K562 (cell line): Measurements from ENCODE around the gene NR1H2. TPM values are rescaled to one million over a fixed set of nuclear protein-coding genes. Genes with fewer than 3 reads are reported as not detected.

Experiments used
- ATAC-seq: fragments of 200-7000 bp; cut with Tn5 transposase; 3 replicates; pipeline ENCODE4 v1.9.1; 2020; ENCODE audit warnings: moderate library complexity
- BruUV-seq: library from RNA; stranded (reverse); fragments of 400-500 nt; replicated peaks from 2 replicates; lab custom pipeline; 2021; lab: Mats Ljungman, UMichigan
- CTCF ChIA-PET: fragments of 300-600 bp; formaldehyde crosslinking; extraction: SDS; loops from one replicate; lab custom pipeline; 2021; ENCODE audit warnings: low intra/inter-chr PET ratio; lab: Yijun Ruan, JAX
- POLR2A ChIA-PET: fragments of 300-600, 350-650 bp; sonication (Branson Sonifier 250); formaldehyde crosslinking; extraction: SDS; loops from one replicate; lab custom pipeline; 2021; ENCODE audit warnings: antibody characterized with exemption, inconsistent platforms; lab: Yijun Ruan, JAX
- DNase-seq, 4 experiments: peaks; one replicate each; pipeline versions ENCODE4 v3.0.0 to v3.0.0-alpha.2; 2011 to 2018; ENCODE audit warnings: low spot score in 3 of 4, mixed read lengths in 3 of 4; ENCODE audit errors: extremely low read depth in 1 of 4
- FAIRE-seq: peaks from 2 replicates; lab custom pipeline; 2011; peaks lifted over from hg19 to GRCh38; lab: Jason Lieb, UNC
- H2AFZ ChIP-seq: 2 replicates; pipeline ENCODE4 v1.6.0; 2011; ENCODE audit warnings: low read depth, low read length, control low read depth, inconsistent platforms
- H3K27ac ChIP-seq: fragments of 200-600 bp; 3 replicates; pipeline ENCODE4 v1.8.0; 2011; ENCODE audit warnings: low read depth, mild to moderate bottlenecking, control low read depth, inconsistent platforms, low read length, moderate library complexity, mixed read lengths; ENCODE audit errors: extremely low read depth
- H3K27me3 ChIP-seq, 2 experiments: fragments of 300-600 bp in 1 of 2; 2 replicates in 1 of 2; 3 replicates in 1 of 2; pipeline versions ENCODE4 v1.6.0 to v1.8.0; 2011; ENCODE audit warnings: inconsistent platforms in 2 of 2, low read length in 2 of 2, mild to moderate bottlenecking in 1 of 2, mixed read lengths in 1 of 2, moderate library complexity in 1 of 2; ENCODE audit not compliant: control insufficient read depth in 2 of 2, insufficient read depth in 2 of 2
- H3K36me3 ChIP-seq: fragments of 300-600 bp; 3 replicates; pipeline ENCODE4 v1.8.0; 2011; ENCODE audit warnings: mild to moderate bottlenecking, low read length, inconsistent platforms; ENCODE audit not compliant: control insufficient read depth, insufficient read depth
- H3K4me1 ChIP-seq, 2 experiments: fragments of 200-600 bp in 1 of 2; replicated peaks in 1 of 2; 2 replicates in 1 of 2; 3 replicates in 1 of 2; pipeline versions ENCODE4 v1.5.1 to v1.8.0; 2011; ENCODE audit warnings: inconsistent platforms in 2 of 2, low read length in 2 of 2, mild to moderate bottlenecking in 1 of 2, mixed read lengths in 1 of 2, moderate library complexity in 1 of 2; ENCODE audit not compliant: control insufficient read depth in 2 of 2, insufficient read depth in 2 of 2
- H3K4me2 ChIP-seq: 2 replicates; pipeline ENCODE4 v1.6.1; 2011; ENCODE audit warnings: low read length, control low read depth, inconsistent platforms, mixed read lengths; ENCODE audit not compliant: insufficient read depth
- H3K4me3 ChIP-seq: fragments of 200-600 bp; sonication (generic), shearing (Covaris generic); 2 replicates; pipeline ENCODE4 v1.5.1; 2016; ENCODE audit warnings: control low read depth, inconsistent platforms
- H3K79me2 ChIP-seq: fragments of 200-600 bp; 3 replicates; pipeline ENCODE4 v1.8.0; 2011; ENCODE audit warnings: low read length, inconsistent platforms; ENCODE audit not compliant: control insufficient read depth, insufficient read depth
- H3K9ac ChIP-seq, 2 experiments: 2 replicates each; pipeline versions ENCODE4 v1.6.0 to v1.6.1; 2011; ENCODE audit warnings: low read depth in 2 of 2, low read length in 2 of 2, control low read depth in 1 of 2, inconsistent platforms in 1 of 2, mild to moderate bottlenecking in 1 of 2, mixed read lengths in 1 of 2; ENCODE audit not compliant: insufficient read depth in 1 of 2
- H3K9me1 ChIP-seq: one replicate; pipeline ENCODE4 v1.6.0; 2011; ENCODE audit warnings: inconsistent platforms, mild to moderate bottlenecking, low read length, moderate library complexity; ENCODE audit not compliant: control insufficient read depth, insufficient read depth
- H3K9me3 ChIP-seq: replicated peaks from 2 replicates; pipeline ENCODE4 v1.5.1; 2011; ENCODE audit warnings: low read depth, low read length, inconsistent platforms; ENCODE audit not compliant: control insufficient read depth, insufficient read depth
- H4K20me1 ChIP-seq: replicated peaks from 2 replicates; pipeline ENCODE4 v1.6.1; 2011; ENCODE audit warnings: low read length, inconsistent platforms, mixed read lengths; ENCODE audit not compliant: control insufficient read depth, insufficient read depth
- EGR1 ChIP-seq: fragments of 450-650 bp; conservative IDR thresholded peaks from 2 replicates; pipeline ENCODE4 v1.6.1; 2017; ENCODE audit warnings: mild to moderate bottlenecking
- SMAD4 ChIP-seq: fragments of 250-450 bp; sonication (Bioruptor Pico); conservative IDR thresholded peaks from 2 replicates; pipeline ENCODE4 v1.8.0; 2021; ENCODE audit warnings: inconsistent platforms, mild to moderate bottlenecking, moderate library complexity
- ZSCAN32 ChIP-seq: fragments of 450-650 bp; formaldehyde crosslinking; IDR thresholded peaks from 2 replicates; pipeline ENCODE4 v1.4.0; 2020; ENCODE audit warnings: mild to moderate bottlenecking, moderate library complexity
- WGBS: fragments of 100-300 bp; shearing (Covaris generic); methylation state at CpG from one replicate; pipeline ENCODE4 v1.1.6; 2016; ENCODE audit warnings: low coverage, mixed read lengths; ENCODE audit not compliant: insufficient coverage; ENCODE audit errors: missing lambda C conversion rate; 5-methylcytosine and 5-hydroxymethylcytosine counted together
- in situ Hi-C: fragments of 300-500 bp; cut with MboI; formaldehyde crosslinking; loops from 4 replicates; pipeline ENCODE4 v1.15.0; 2018; ENCODE audit warnings: inconsistent platforms, mixed read lengths
- intact Hi-C: fragments of 100-400 bp; cut with micrococcal nuclease; formaldehyde crosslinking; loops from 2 replicates; pipeline ENCODE4 v1.14.2; 2022
- polyA plus RNA-seq, 8 experiments: library from polyadenylated mRNA; depleted of rRNA in 4 of 8; stranded (reverse) in 5 of 8; unstranded in 3 of 8; fragments of >200 nt; fragmentation: Nextera tagmentation in 2 of 8; fragmentation: Illumina TruSeq in 1 of 8; extraction: Ambion mirVana in 2 of 8; extraction: Trizol in 1 of 8; gene quantifications; 2 replicates each; pipeline versions ENCODE4 v1.2.1 to v1.2.3, GENCODE V29; 2011 to 2014; ENCODE audit warnings: inconsistent platforms in 1 of 8, missing spikeins in 1 of 8
- total RNA-seq, 7 experiments: library from RNA; depleted of rRNA in 6 of 7; stranded (reverse); fragments of >200 nt in 6 of 7; fragmentation: Illumina TruSeq in 2 of 7; extraction: Trizol in 2 of 7; gene quantifications; 2 replicates each; pipeline versions ENCODE4 v1.2.1 to v1.2.3, GENCODE V29; 2011 to 2021; ENCODE audit warnings: low replicate concordance in 1 of 7
- TF ChIP-seq, protein P1 (sequence below): sonication (generic); formaldehyde crosslinking; IDR thresholded peaks from 2 replicates; pipeline ENCODE4 v1.8.0; 2022; ENCODE audit warnings: mild to moderate bottlenecking, missing genetic modification reagents
- TF ChIP-seq, protein P2 (sequence below), 2 experiments: IDR thresholded peaks; 2 replicates each; pipeline ENCODE4 v1.6.1; 2011; ENCODE audit warnings: borderline replicate concordance in 1 of 2, control low read depth in 1 of 2, low read depth in 1 of 2, low read length in 1 of 2, mild to moderate bottlenecking in 1 of 2, mixed read lengths in 1 of 2, moderate library complexity in 1 of 2; ENCODE audit not compliant: insufficient read depth in 1 of 2, insufficient read length in 1 of 2, poor library complexity in 1 of 2, severe bottlenecking in 1 of 2; ENCODE audit errors: extremely low read depth in 1 of 2
- TF ChIP-seq, protein P3 (sequence below): fragments of 250-450 bp; sonication (Bioruptor Pico); IDR thresholded peaks from 2 replicates; pipeline ENCODE4 v1.9.0; 2021; ENCODE audit warnings: mild to moderate bottlenecking

NR1H2 gene
- total and polyA plus RNA-seq, 9 of the 15 experiments (the other 6 are each of a cell fraction or from before 2014, with no cell fraction given), result 0.11 to 73.8 (median 24.0) TPM

DNA sequence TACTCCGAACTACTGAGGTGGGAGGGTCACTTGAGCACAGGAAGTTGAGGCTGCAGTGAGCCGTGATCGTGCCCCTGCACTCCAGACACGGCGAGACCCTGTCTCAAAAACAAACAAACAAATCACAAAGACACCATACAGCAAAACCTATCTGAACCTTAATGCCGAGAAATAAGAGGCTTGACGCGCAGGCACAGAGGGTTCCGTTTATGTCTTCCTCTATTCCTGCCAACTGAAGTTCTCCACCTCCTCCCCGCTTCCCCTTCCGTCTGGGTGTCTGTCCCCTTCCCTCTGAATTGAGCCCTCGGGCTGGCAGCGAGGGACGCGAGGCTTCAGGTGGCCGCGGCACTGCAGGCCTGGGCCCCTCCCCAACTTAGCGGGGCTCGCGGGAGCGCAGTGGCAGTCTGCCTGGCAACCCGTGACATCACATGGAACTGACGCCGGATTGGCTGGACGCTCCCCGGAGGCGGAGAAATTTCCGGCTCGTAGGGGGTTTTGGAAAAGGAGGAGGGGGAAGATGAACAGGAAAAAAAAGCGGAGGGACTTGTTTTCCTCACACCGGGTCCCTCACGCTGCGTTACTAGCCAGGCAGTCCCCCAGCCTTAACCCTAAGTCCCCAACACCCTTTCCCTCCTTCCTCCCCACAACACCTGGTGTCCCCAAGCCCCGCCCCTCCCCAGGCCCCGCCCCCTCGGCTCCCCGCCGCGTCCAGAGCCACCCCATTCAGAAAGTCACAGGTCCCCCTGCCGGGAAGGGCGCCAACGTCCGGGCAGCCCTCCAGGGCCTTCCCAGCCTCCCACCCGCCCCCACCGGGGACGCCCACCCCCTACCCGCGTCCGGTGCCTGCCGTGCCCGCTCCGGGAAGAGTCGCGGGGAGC lies 55.3 kb downstream of the NR1H2 start (continued):
- TF ChIP-seq, protein P1, sequence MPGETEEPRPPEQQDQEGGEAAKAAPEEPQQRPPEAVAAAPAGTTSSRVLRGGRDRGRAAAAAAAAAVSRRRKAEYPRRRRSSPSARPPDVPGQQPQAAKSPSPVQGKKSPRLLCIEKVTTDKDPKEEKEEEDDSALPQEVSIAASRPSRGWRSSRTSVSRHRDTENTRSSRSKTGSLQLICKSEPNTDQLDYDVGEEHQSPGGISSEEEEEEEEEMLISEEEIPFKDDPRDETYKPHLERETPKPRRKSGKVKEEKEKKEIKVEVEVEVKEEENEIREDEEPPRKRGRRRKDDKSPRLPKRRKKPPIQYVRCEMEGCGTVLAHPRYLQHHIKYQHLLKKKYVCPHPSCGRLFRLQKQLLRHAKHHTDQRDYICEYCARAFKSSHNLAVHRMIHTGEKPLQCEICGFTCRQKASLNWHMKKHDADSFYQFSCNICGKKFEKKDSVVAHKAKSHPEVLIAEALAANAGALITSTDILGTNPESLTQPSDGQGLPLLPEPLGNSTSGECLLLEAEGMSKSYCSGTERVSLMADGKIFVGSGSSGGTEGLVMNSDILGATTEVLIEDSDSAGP, result 0 out of 2 replicates have a peak, but pooled peaks have one; percentile 15
- TF ChIP-seq ZSCAN32, result no peak

DNA sequence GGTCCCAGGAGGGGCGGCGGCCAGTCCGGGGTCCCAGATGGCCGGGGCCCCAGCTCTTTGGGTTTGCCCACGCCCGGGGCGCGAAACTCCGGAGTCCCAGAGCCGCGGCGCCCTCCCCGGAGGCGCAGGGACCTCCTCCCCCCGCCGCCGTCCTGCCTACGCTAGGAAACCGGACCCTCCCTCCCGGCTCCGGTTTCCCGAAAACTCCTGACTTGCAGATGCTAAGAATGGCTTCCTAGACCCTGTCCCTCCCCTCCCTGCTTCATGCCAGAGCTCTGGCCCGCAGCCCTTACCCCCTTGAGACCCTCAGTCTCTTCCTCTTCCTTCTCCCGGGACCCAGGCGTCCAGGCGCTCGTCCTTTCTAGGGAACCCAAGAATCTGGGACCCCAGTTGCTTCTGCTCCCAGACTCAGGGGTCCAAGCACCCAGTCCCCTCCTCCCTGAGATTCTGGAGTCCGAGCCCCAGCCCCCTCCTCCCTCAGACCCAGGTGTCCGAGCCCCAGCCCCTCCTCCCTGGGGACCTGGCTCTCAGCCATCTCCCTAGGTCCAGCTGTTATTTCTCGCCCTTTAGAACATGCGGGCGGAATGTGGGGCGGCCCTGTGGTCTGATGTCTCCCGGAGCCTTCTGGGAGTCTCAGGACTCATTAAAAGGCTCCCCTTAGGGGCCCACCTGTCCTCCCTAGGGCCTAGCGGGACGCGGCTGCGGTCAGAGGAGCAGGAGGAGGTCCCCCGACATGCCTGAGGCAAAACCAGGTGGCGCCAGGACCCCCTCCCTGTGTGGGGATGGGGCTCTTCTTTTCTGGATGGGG lies 56.2 kb downstream of the NR1H2 start, which contains the start of gene MYBPC2:
Gene MYBPC2, plus strand, starts transcription at position 672 of the 808 bp plus-strand sequence. Its CDS starts 62 bp downstream, at position 734.
- peaks cover 0 to 9% of the 10 kb centered on the region in 2 experiments; a peak in 2 of 5 replicates for H3K27me3 ChIP-seq
- in situ Hi-C loops, result no loop called here
- H3K9ac ChIP-seq, result peak within 1 kb of the TSS; percentile 68 to 88
- no peaks in the 10 kb centered on the region for H3K79me2 ChIP-seq
- peak within 1 kb of the TSS; percentile 85 for H3K4me2 ChIP-seq
- peak within 1 kb of the TSS; percentile 41; the same call in 2 of the 3 replicates for H3K27ac ChIP-seq
- CTCF ChIA-PET, result interaction anchor here (0.6 kb wide), 1 partner anchor 47 kb away, joined by 3 read pairs; no protein-coding TSS in a partner anchor
- intact Hi-C loops, result no loop called here
- DNase-seq (peak in 3 of 4 experiments; percentile 46 to 55 (median 48)), ATAC-seq (peak; percentile 40), FAIRE-seq (no peak)
- no peaks in the 10 kb centered on the region for H3K9me3 ChIP-seq
- peaks cover 12 to 54% of the 10 kb centered on the region in 2 experiments; a peak in 4 of 5 replicates for H3K4me1 ChIP-seq
- POLR2A ChIA-PET, result interaction anchor here (0.6 kb wide), 1 partner anchor 171 kb away, joined by 3 read pairs; no protein-coding TSS in a partner anchor
- 8% methylated on average over 27 of the region's 40 CpGs for WGBS
- H3K36me3 ChIP-seq, result no peaks in the 10 kb centered on the region
- no peaks in the 10 kb centered on the region for H3K9me1 ChIP-seq
- H2AFZ ChIP-seq, result peak within 1 kb of the TSS; percentile 93
- BruUV-seq, result no TSS peak
- H3K4me3 ChIP-seq, result peak within 1 kb of the TSS; percentile 53
- H4K20me1 ChIP-seq, result no peaks in the 10 kb centered on the region
- TF ChIP-seq EGR1 (0 out of 2 replicates have a peak, but pooled peaks have one; percentile 15), SMAD4 (no peak)
- TF ChIP-seq, protein P2, sequence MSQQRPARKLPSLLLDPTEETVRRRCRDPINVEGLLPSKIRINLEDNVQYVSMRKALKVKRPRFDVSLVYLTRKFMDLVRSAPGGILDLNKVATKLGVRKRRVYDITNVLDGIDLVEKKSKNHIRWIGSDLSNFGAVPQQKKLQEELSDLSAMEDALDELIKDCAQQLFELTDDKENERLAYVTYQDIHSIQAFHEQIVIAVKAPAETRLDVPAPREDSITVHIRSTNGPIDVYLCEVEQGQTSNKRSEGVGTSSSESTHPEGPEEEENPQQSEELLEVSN (IDR thresholded peaks at IDR 0.05; ENCODE audit: borderline replicate concordance in 1 of 2, extremely low read depth in 1 of 2, insufficient read depth in 1 of 2, insufficient read length in 1 of 2, low read depth in 1 of 2, low read length in 1 of 2, poor library complexity in 1 of 2, severe bottlenecking in 1 of 2), result peak in 1 of 2 experiments; percentile 51
- TF ChIP-seq, protein P3, sequence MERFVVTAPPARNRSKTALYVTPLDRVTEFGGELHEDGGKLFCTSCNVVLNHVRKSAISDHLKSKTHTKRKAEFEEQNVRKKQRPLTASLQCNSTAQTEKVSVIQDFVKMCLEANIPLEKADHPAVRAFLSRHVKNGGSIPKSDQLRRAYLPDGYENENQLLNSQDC (CRISPR knock-in tag), result no peak
